Epidermal melanocyte (primary cell): ENCODE results near the gene PRKCZ.

Experiments
- DNase-seq: peaks from one replicate; pipeline ENCODE4 v3.0.0; 2011; ENCODE audit warnings: low spot score; ENCODE audit not compliant: insufficient read length

The PRKCZ gene

GRCh38 chr1:2227346-2228156 lies 177.3 kb downstream of the PRKCZ start:
- peak; percentile 99 for DNase-seq

DNA sequence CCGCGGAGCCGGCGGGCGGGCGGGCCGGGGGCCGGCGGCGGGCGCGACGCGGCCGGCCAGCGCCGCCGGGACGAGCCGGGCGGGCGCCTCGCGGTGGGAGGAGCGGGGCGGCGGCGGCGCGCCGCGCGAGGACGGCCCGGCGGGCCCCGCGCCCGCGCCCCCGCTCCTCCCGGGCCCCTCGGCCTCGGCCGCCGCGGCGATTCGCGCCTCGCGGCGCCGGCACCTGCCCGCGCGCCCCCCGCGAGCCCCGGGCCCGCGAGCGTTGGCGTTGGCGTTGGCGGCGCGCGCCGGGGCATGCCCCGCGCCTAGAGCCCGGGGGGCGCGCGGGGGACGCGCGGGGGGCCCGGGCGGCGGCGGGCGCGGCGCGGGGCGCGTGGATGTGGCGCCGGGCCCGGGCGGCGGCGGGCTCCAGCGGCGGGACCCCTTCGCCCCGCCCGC lies 178.0 kb downstream of the PRKCZ start, which contains the start of gene SKI:
Gene SKI, plus strand, starts transcription at position 163 of the 438 bp plus-strand sequence. CDS start 448 bp downstream, outside the sequence.
- DNase-seq: no peak

DNA sequence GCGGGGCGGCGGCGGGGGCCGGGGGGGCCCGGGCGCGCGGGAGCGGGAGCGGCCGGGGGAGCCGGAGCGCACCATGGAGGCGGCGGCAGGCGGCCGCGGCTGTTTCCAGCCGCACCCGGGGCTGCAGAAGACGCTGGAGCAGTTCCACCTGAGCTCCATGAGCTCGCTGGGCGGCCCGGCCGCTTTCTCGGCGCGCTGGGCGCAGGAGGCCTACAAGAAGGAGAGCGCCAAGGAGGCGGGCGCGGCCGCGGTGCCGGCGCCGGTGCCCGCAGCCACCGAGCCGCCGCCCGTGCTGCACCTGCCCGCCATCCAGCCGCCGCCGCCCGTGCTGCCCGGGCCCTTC lies 178.5 kb downstream of the PRKCZ start:
- DNase-seq: no peak

DNA sequence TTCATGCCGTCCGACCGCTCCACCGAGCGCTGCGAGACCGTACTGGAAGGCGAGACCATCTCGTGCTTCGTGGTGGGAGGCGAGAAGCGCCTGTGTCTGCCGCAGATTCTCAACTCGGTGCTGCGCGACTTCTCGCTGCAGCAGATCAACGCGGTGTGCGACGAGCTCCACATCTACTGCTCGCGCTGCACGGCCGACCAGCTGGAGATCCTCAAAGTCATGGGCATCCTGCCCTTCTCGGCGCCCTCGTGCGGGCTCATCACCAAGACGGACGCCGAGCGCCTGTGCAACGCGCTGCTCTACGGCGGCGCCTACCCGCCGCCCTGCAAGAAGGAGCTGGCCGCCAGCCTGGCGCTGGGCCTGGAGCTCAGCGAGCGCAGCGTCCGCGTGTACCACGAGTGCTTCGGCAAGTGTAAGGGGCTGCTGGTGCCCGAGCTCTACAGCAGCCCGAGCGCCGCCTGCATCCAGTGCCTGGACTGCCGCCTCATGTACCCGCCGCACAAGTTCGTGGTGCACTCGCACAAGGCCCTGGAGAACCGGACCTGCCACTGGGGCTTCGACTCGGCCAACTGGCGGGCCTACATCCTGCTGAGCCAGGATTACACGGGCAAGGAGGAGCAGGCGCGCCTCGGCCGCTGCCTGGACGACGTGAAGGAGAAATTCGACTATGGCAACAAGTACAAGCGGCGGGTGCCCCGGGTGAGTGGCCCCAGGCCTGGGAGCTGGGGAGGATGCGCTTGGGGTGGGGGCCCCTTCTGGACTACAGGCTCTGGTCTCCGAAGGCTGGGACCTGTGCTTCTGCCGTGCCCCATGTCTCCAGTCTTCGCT lies 179.0 kb downstream of the PRKCZ start:
- peak; percentile 69 for DNase-seq

- DNase-seq: no peak
Observed at GRCh38 chr1:2229911-2230731, 179.9 kb downstream of the PRKCZ start.

- no peak for DNase-seq
Observed at GRCh38 chr1:2230781-2231531, 180.7 kb downstream of the PRKCZ start.

- peak; percentile 90 for DNase-seq
Observed at GRCh38 chr1:2231532-2232254, 181.5 kb downstream of the PRKCZ start.

DNA sequence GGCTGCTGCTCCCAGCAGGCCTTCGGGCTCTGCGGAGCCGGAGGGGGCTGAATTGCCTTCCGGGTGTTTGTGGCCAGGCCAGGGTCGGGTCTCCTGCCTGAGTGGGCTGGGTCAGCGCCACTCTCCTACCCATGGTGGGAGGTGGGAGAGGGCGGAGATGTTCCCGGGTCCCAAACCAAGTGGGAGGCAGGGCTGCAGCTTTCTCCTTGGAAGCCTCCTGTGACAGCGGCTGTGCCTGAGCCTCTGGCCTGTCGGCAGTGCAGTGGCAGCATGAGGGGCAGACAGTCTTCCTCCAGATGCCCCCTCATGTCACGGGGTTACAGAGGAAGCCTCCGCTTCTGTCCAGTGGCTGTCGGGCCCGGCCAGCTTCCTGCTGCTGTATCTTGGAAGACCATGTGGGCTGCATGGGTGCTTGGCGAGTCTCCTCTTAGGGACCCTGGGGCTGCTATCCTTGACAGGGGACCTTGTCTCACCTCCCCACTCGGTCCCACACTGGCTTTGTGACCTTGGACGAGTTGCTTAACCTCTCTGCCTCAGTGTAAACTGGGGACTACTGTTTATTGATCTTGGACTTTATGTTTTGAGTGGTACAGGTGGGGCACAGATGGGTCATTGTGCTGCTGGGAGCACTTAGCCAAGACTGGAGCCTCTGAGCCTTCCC lies 182.2 kb downstream of the PRKCZ start:
- no peak for DNase-seq

GRCh38 chr1:2232916-2233438 lies 182.8 kb downstream of the PRKCZ start:
- DNase-seq: no peak

DNA sequence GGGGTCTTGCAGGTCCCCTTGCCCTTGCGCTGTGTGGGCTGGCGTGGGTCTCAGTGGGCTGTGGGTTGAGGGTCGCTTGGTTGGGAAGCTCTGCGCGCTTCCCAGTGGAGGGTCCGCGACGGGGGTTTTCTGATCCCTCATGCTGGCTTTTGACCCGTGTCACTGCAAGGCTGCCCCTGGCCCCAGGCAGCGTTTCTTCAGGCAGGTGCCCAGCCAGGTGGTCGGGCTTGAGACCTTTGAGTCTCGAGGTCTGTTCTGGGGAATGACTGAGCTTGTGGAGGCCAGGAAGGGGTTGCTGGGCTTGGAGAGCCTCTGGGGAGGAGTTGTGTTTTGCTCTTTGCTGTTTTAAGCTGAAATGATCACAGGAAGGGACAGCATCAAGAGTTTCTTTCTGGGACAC lies 183.3 kb downstream of the PRKCZ start:
- DNase-seq: no peak

- peak; percentile 86 for DNase-seq
Observed at GRCh38 chr1:2233997-2234761, 184.0 kb downstream of the PRKCZ start.

- no peak for DNase-seq
Observed at GRCh38 chr1:2234762-2235113, 184.5 kb downstream of the PRKCZ start.
